MM.1S (cell line): ENCODE measurements around the gene ADCY5.

Source experiments
- DNase-seq: peaks from one replicate; pipeline ENCODE4 v3.0.0-alpha.2; 2015
- H2AFZ ChIP-seq: fragments of 300-600 bp; sonication (generic); 2 replicates; pipeline ENCODE4 v1.6.0; 2016; ENCODE audit warnings: antibody characterized with exemption, low read length
- H3F3A ChIP-seq: fragments of 300-600 bp; sonication (generic); 2 replicates; pipeline ENCODE4 v1.6.1; 2016; ENCODE audit warnings: mild to moderate bottlenecking, antibody characterized with exemption, low read length, moderate library complexity, mixed read lengths; ENCODE audit not compliant: insufficient read depth
- H3K27ac ChIP-seq: fragments of 300-600 bp; sonication (generic); 2 replicates; pipeline ENCODE4 v1.5.1; 2016; ENCODE audit warnings: mild to moderate bottlenecking, low read length
- H3K27me3 ChIP-seq: fragments of 300-600 bp; sonication (generic); replicated peaks from 2 replicates; pipeline ENCODE4 v1.6.0; 2016; ENCODE audit warnings: low read length; ENCODE audit not compliant: insufficient read depth
- H3K36me3 ChIP-seq: fragments of 300-600 bp; sonication (generic); replicated peaks from 2 replicates; pipeline ENCODE4 v1.6.1; 2016; ENCODE audit warnings: mild to moderate bottlenecking, low read length, mixed read lengths; ENCODE audit not compliant: insufficient read depth
- H3K4me1 ChIP-seq: fragments of 300-600 bp; sonication (generic); 2 replicates; pipeline ENCODE4 v1.6.1; 2016; ENCODE audit warnings: low read length, mixed read lengths
- H3K4me2 ChIP-seq: fragments of 300-600 bp; sonication (generic); 2 replicates; pipeline ENCODE4 v1.6.0; 2016; ENCODE audit warnings: low read depth, low read length
- H3K4me3 ChIP-seq: fragments of 300-600 bp; sonication (generic); 2 replicates; pipeline ENCODE4 v1.5.1; 2016; ENCODE audit warnings: low read length, mixed read lengths
- H3K79me2 ChIP-seq: fragments of 300-600 bp; sonication (generic); 2 replicates; pipeline ENCODE4 v1.6.1; 2016; ENCODE audit warnings: mixed run types, low read length, mixed read lengths
- H3K9ac ChIP-seq: fragments of 300-600 bp; sonication (generic); 2 replicates; pipeline ENCODE4 v1.6.1; 2016; ENCODE audit warnings: low read length, mixed read lengths
- H3K9me2 ChIP-seq: fragments of 300-600 bp; sonication (generic); replicated peaks from 2 replicates; pipeline ENCODE4 v1.6.1; 2016; ENCODE audit warnings: mild to moderate bottlenecking, low read length, mixed read lengths; ENCODE audit not compliant: insufficient read depth
- H3K9me3 ChIP-seq: fragments of 300-600 bp; sonication (generic); replicated peaks from 2 replicates; pipeline ENCODE4 v1.6.1; 2016; ENCODE audit warnings: mild to moderate bottlenecking, low read length, mixed read lengths; ENCODE audit not compliant: insufficient read depth
- H4K20me1 ChIP-seq: fragments of 300-600 bp; sonication (generic); 2 replicates; pipeline ENCODE4 v1.6.1; 2016; ENCODE audit warnings: mild to moderate bottlenecking, low read length, moderate library complexity, mixed read lengths; ENCODE audit not compliant: insufficient read depth
- EZH2 ChIP-seq: fragments of 300-600 bp; sonication (generic); optimal IDR thresholded peaks from 2 replicates; pipeline ENCODE3; 2017; ENCODE audit warnings: low read depth, mild to moderate bottlenecking, antibody characterized with exemption, low read length, mixed read lengths
- EZH2phosphoT487 ChIP-seq: fragments of 300-600 bp; sonication (generic); IDR thresholded peaks from 2 replicates; pipeline ENCODE4 v1.6.1; 2018; ENCODE audit warnings: antibody characterized with exemption, low read length
- TF ChIP-seq, protein P1 (sequence below): fragments of 300-600 bp; sonication (generic); IDR thresholded peaks from 2 replicates; pipeline ENCODE4 v1.5.1; 2016; ENCODE audit warnings: antibody characterized with exemption, low read length, mixed read lengths

ADCY5 gene

DNA sequence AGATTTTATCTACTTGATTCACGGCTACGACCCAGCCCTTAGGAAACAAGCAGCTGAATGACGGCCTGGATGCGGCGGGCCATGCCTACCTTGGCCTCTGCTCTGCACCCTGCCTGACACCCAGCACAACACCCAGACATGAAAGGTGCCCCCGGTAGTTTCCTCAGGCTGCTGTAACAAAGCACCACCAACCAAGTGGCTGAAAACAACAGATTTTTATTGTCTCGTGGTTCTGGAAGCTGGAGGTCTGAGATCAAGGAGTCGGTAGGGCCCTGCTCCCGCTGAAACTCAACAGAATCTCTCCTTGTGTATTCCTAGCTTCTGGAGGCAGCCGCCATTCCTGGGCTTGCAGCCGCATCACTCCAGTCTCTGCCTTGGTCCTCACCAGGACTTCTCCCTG lies 111.7 kb downstream of the ADCY5 start:
- Histone ChIP-seq H3K4me2 (no peak overlapping the region), H3K4me1 (no peaks in the 10 kb centered on the region)

DNA sequence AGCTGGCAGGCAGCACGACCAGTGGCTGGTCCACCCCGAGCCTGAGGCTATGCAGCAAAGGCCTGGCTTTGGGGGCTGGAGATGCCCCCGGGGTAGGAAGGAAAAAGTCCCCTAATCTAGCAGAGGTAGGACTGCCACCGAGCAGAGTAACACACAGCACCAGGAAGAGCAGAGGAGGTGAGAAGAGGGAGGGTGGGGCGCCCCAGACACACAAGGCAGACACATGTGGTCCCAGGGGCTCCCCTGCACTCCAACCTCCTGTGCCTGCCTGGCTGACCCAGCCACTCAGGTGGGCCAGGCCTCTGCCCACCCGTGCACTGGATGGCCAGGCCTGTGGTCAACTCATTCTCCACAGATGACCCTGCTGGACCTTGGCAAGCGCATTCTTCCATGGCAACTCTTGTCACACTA lies 112.4 kb downstream of the ADCY5 start:
- H3K9ac ChIP-seq = no peak overlapping the region
- H3K4me2 ChIP-seq = no peak overlapping the region
- H3K27me3 ChIP-seq = no peaks in the 10 kb centered on the region
- no peaks in the 10 kb centered on the region for H3K36me3 ChIP-seq
- no peak overlapping the region for H2AFZ ChIP-seq
- H3K9me2 ChIP-seq = no peaks in the 10 kb centered on the region
- no peak overlapping the region for H3K4me3 ChIP-seq
- DNase-seq = no peak
- TF ChIP-seq, protein P1, sequence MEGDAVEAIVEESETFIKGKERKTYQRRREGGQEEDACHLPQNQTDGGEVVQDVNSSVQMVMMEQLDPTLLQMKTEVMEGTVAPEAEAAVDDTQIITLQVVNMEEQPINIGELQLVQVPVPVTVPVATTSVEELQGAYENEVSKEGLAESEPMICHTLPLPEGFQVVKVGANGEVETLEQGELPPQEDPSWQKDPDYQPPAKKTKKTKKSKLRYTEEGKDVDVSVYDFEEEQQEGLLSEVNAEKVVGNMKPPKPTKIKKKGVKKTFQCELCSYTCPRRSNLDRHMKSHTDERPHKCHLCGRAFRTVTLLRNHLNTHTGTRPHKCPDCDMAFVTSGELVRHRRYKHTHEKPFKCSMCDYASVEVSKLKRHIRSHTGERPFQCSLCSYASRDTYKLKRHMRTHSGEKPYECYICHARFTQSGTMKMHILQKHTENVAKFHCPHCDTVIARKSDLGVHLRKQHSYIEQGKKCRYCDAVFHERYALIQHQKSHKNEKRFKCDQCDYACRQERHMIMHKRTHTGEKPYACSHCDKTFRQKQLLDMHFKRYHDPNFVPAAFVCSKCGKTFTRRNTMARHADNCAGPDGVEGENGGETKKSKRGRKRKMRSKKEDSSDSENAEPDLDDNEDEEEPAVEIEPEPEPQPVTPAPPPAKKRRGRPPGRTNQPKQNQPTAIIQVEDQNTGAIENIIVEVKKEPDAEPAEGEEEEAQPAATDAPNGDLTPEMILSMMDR = no peak
- no peak for TF ChIP-seq EZH2
- TF ChIP-seq EZH2phosphoT487 = no peak
- H3K9me3 ChIP-seq = no peaks in the 10 kb centered on the region
- H4K20me1 ChIP-seq = no peaks in the 10 kb centered on the region
- no peaks in the 10 kb centered on the region for H3K4me1 ChIP-seq
- H3K79me2 ChIP-seq = no peaks in the 10 kb centered on the region
- no peak overlapping the region for H3K27ac ChIP-seq
- H3F3A ChIP-seq = no peaks in the 10 kb centered on the region

More for the DNA sequence above, 111.7 kb downstream of the ADCY5 start:
- TF ChIP-seq EZH2phosphoT487 (no peak), EZH2 (no peak)
- TF ChIP-seq, protein P1 = no peak
- Histone ChIP-seq H3K27ac (no peak overlapping the region), H3K9ac (no peak overlapping the region), H3K27me3 (no peaks in the 10 kb centered on the region), H3K79me2 (no peaks in the 10 kb centered on the region), H3K4me3 (no peak overlapping the region), H3F3A (no peaks in the 10 kb centered on the region), H3K9me2 (no peaks in the 10 kb centered on the region), H4K20me1 (no peaks in the 10 kb centered on the region), H3K9me3 (no peaks in the 10 kb centered on the region), H2AFZ (no peak overlapping the region), H3K36me3 (no peaks in the 10 kb centered on the region)
- DNase-seq = no peak

DNA sequence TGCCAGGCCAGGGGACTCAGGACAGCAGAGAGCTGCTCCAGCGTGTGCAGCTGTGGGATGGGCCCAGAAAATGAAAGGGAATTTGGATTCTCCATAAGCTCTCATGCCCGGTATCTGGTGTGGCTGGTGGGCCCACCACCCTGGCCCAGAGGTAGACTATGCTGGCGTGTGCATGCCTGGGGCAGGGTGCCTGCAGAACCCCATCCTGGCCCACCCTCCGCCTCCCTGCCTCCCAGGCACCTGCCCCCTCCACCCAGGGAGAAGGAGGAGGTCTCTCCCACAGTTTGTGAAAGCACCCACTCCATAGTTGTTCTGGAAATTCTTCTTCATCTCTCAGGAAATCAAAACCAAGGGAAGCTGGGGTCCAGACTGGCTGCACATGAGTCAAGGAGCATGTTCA lies 112.9 kb downstream of the ADCY5 start:
- Histone ChIP-seq H4K20me1 (no peaks in the 10 kb centered on the region), H3K27me3 (no peaks in the 10 kb centered on the region), H2AFZ (no peak overlapping the region), H3K4me3 (no peak overlapping the region), H3K79me2 (no peaks in the 10 kb centered on the region), H3K9ac (no peak overlapping the region), H3K9me3 (no peaks in the 10 kb centered on the region), H3K36me3 (no peaks in the 10 kb centered on the region), H3K9me2 (no peaks in the 10 kb centered on the region), H3K4me1 (no peaks in the 10 kb centered on the region), H3K27ac (no peak overlapping the region), H3F3A (no peaks in the 10 kb centered on the region), H3K4me2 (no peak overlapping the region)
- no peak for DNase-seq
- TF ChIP-seq, protein P1 = no peak
